ENCODE measurements around the gene KLHL41. TPM values are rescaled to one million over a fixed set of nuclear protein-coding genes. Genes with fewer than 3 reads are reported as not detected.

KLHL41 gene
- total RNA-seq (1 to 10 TPM in 1 of 6 donors, under 1 TPM in 5; 0.19 to 1.1 (median 0.47) TPM), polyA plus RNA-seq (1 to 10 TPM in 1 of 2 donors, under 1 TPM in 1; 0.87 to 2.7 TPM)

GRCh38 chr2:169509298-169509885, at the start of gene KLHL41:
Gene KLHL41, plus strand, starts transcription at chr2:169509702. Its CDS starts 77 bp downstream, at chr2:169509779.
- FAIRE-seq (peak; percentile 26), ATAC-seq (peak in 2 of 4 donors; percentile 14 to 31), DNase-seq (no peak)
- no peak for TF ChIP-seq CTCF (IDR thresholded peaks at IDR 0.05)
- Histone ChIP-seq H3K4me1 (peaks cover 0 to 11% (median 9%) of the 10 kb centered on the region in 3 donors), H3K27ac (no peak within 1 kb of the TSS), H3K27me3 (no peaks in the 10 kb centered on the region), H3K36me3 (no peaks in the 10 kb centered on the region), H3K4me3 (no peak within 1 kb of the TSS), H3K9me3 (no peaks in the 10 kb centered on the region)
- WGBS, 2 donors: 54 to 58% methylated on average over 4 of the region's 4 CpGs
- intact Hi-C loops (cut with DNase I): no loop called here

GRCh38 chr2:169461143-169461542, 48.4 kb upstream of the KLHL41 start:
- no peaks in the 10 kb centered on the region for H3K36me3 ChIP-seq
- intact Hi-C loops (cut with DNase I): no loop called here
- WGBS, 2 donors: 81 to 87% methylated on average over 1 of the region's 1 CpG
- no peaks in the 10 kb centered on the region for H3K27me3 ChIP-seq
- no peak overlapping the region for H3K27ac ChIP-seq
- no peaks in the 10 kb centered on the region for H3K4me1 ChIP-seq
- no peak overlapping the region for H3K4me3 ChIP-seq
- DNase-seq (no peak), ATAC-seq (no peak), FAIRE-seq (no peak)
- no peak for TF ChIP-seq CTCF (IDR thresholded peaks at IDR 0.05)
- H3K9me3 ChIP-seq: no peaks in the 10 kb centered on the region

GRCh38 chr2:169462896-169463695, 46.4 kb upstream of the KLHL41 start:
- intact Hi-C loops (cut with DNase I): no loop called here
- Histone ChIP-seq H3K4me3 (no peak overlapping the region), H3K4me1 (no peaks in the 10 kb centered on the region), H3K27ac (no peak overlapping the region), H3K36me3 (no peaks in the 10 kb centered on the region), H3K27me3 (no peaks in the 10 kb centered on the region), H3K9me3 (no peaks in the 10 kb centered on the region)
- ATAC-seq: peak in 2 of 4 donors; percentile 27 to 28
- TF ChIP-seq CTCF (IDR thresholded peaks at IDR 0.05): no peak
- no peak for FAIRE-seq
- 28 to 45% methylated on average over 4 of the region's 4 CpGs for WGBS, 2 donors
- no peak for DNase-seq

- ATAC-seq (peak in 1 of 4 donors; percentile 9), DNase-seq (no peak), FAIRE-seq (no peak)
- Histone ChIP-seq H3K36me3 (no peaks in the 10 kb centered on the region), H3K4me3 (no peak overlapping the region), H3K27me3 (no peaks in the 10 kb centered on the region), H3K27ac (no peak overlapping the region), H3K9me3 (no peaks in the 10 kb centered on the region), H3K4me1 (no peaks in the 10 kb centered on the region)
- no peak for TF ChIP-seq CTCF (IDR thresholded peaks at IDR 0.05)
- WGBS, 2 donors: 83 to 98% methylated on average over 1 of the region's 1 CpG
- intact Hi-C loops (cut with DNase I): no loop called here
These were observed 45.0 kb upstream of the KLHL41 start for GRCh38 chr2:169464466-169464865.

- Histone ChIP-seq H3K9me3 (no peaks in the 10 kb centered on the region), H3K27me3 (no peaks in the 10 kb centered on the region), H3K4me3 (no peak overlapping the region), H3K36me3 (no peaks in the 10 kb centered on the region), H3K27ac (no peak overlapping the region), H3K4me1 (no peaks in the 10 kb centered on the region)
- TF ChIP-seq CTCF (IDR thresholded peaks at IDR 0.05): no peak
- DNase-seq (no peak), ATAC-seq (peak in 1 of 4 donors; percentile 14), FAIRE-seq (peak; percentile 23)
- WGBS, 2 donors: 31 to 35% methylated on average over 2 of the region's 2 CpGs
- intact Hi-C loops (cut with DNase I): no loop called here
These were observed 44.6 kb upstream of the KLHL41 start for GRCh38 chr2:169464882-169465281.
